OCI-LY3 (cell line): ENCODE measurements around the gene UST.

Source experiments
- H2AFZ ChIP-seq: fragments of 200-600, 300-600 bp; shearing (Covaris generic); 2 replicates; pipeline ENCODE4 v1.6.0; 2014; ENCODE audit warnings: antibody characterized with exemption, low read depth, low read length
- H3K27ac ChIP-seq: fragments of 200-600, 300-600 bp; sonication (generic); 2 replicates; pipeline ENCODE4 v1.5.1; 2014; ENCODE audit warnings: mild to moderate bottlenecking, low read length, moderate library complexity, mixed read lengths
- H3K27me3 ChIP-seq: fragments of 200-600, 300-600 bp; sonication (generic); 2 replicates; pipeline ENCODE4 v1.6.1; 2014; ENCODE audit warnings: low read depth, low read length, mixed read lengths
- H3K36me3 ChIP-seq: fragments of 200-600, 300-600 bp; sonication (generic); replicated peaks from 2 replicates; pipeline ENCODE3; 2014; ENCODE audit warnings: low read depth, low read length, mixed read lengths
- H3K4me1 ChIP-seq: fragments of 300-600, 200-600 bp; sonication (generic); 2 replicates; pipeline ENCODE4 v1.6.1; 2014; ENCODE audit warnings: low read length, mixed read lengths
- H3K4me2 ChIP-seq: fragments of 200-600, 300-600 bp; sonication (generic); 2 replicates; pipeline ENCODE4 v1.6.1; 2014; ENCODE audit warnings: low read length, mixed read lengths
- H3K4me3 ChIP-seq: fragments of 300-600, 200-600 bp; sonication (generic); 2 replicates; pipeline ENCODE4 v1.5.1; 2014; ENCODE audit warnings: antibody characterized with exemption, mild to moderate bottlenecking, low read length, moderate library complexity
- H3K79me2 ChIP-seq: fragments of 300-600, 200-600 bp; shearing (Covaris generic); 2 replicates; pipeline ENCODE4 v1.6.1; 2014; ENCODE audit warnings: mild to moderate bottlenecking, low read length, mixed read lengths
- H3K9ac ChIP-seq: fragments of 300-600, 200-600 bp; shearing (Covaris generic); 2 replicates; pipeline ENCODE4 v1.6.0; 2014; ENCODE audit warnings: mild to moderate bottlenecking, low read length, moderate library complexity
- H3K9me3 ChIP-seq: fragments of 200-600, 300-600 bp; shearing (Covaris generic); 2 replicates; pipeline ENCODE4 v1.6.1; 2014; ENCODE audit warnings: low read length, mixed read lengths; ENCODE audit not compliant: insufficient read depth
- H4K20me1 ChIP-seq: fragments of 200-600, 300-600 bp; sonication (generic); 2 replicates; pipeline ENCODE4 v1.6.1; 2016; ENCODE audit warnings: low read length, mixed read lengths; ENCODE audit not compliant: insufficient read depth
- CTCF ChIP-seq: fragments of 200-600, 300-600 bp; sonication (generic); IDR thresholded peaks from 2 replicates; pipeline ENCODE4 v1.5.1; 2014; ENCODE audit warnings: antibody characterized with exemption, low read length, low read depth
- EZH2phosphoT487 ChIP-seq: fragments of 200-600 bp; shearing (Covaris generic); IDR thresholded peaks from 2 replicates; pipeline ENCODE4 v1.6.1; 2018; ENCODE audit warnings: antibody characterized with exemption, mixed run types, low read depth

Gene UST

GRCh38 chr6:149125309-149125708, 378.5 kb downstream of the UST start:
- H3K9me3 ChIP-seq = no peaks in the 10 kb centered on the region
- H4K20me1 ChIP-seq = no peaks in the 10 kb centered on the region
- no peak overlapping the region for H3K4me3 ChIP-seq
- H2AFZ ChIP-seq = no peak overlapping the region
- TF ChIP-seq CTCF (no peak), EZH2phosphoT487 (no peak)
- H3K4me1 ChIP-seq = peaks cover 22% of the 10 kb centered on the region
- H3K4me2 ChIP-seq = no peak overlapping the region
- H3K27me3 ChIP-seq = no peaks in the 10 kb centered on the region
- no peaks in the 10 kb centered on the region for H3K36me3 ChIP-seq
- H3K9ac ChIP-seq = no peak overlapping the region
- no peaks in the 10 kb centered on the region for H3K79me2 ChIP-seq
- no peak overlapping the region for H3K27ac ChIP-seq
